ENCODE data around the gene TBX3. TPM values are rescaled to one million over a fixed set of nuclear protein-coding genes. Genes with fewer than 3 reads are reported as not detected.

TBX3 gene
- total RNA-seq, 4 donors from 2014 or later, result 14.0 to 44.8 (median 17.6) TPM

DNA sequence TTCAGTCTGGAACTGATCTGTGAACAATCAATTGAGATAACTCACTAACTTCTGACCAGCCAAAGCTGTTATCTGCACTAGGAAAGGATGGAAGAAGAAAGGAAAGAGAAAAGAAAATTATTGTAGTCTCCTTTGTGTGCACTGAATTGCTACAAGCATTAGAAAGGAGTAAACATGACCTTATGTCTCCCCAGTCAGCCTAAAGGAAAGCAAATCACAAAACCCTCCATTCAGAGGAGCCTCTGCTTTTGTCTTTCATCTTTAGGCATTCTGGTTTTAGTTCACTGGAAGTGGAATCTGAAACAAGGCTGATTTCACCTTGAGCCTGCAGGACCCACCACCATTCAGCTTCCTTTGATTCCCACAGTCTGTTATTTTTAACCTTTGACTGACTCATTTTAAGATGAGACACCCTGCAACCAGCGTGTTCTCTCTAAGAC lies 26.0 kb downstream of the TBX3 start:
- ATAC-seq (ENCODE audit: low FRiP score) (no peak), DNase-seq (ENCODE audit: low spot score) (no peak)
- TF ChIP-seq, protein P1, sequence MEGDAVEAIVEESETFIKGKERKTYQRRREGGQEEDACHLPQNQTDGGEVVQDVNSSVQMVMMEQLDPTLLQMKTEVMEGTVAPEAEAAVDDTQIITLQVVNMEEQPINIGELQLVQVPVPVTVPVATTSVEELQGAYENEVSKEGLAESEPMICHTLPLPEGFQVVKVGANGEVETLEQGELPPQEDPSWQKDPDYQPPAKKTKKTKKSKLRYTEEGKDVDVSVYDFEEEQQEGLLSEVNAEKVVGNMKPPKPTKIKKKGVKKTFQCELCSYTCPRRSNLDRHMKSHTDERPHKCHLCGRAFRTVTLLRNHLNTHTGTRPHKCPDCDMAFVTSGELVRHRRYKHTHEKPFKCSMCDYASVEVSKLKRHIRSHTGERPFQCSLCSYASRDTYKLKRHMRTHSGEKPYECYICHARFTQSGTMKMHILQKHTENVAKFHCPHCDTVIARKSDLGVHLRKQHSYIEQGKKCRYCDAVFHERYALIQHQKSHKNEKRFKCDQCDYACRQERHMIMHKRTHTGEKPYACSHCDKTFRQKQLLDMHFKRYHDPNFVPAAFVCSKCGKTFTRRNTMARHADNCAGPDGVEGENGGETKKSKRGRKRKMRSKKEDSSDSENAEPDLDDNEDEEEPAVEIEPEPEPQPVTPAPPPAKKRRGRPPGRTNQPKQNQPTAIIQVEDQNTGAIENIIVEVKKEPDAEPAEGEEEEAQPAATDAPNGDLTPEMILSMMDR (IDR thresholded peaks at IDR 0.05), result no peak

- ATAC-seq (ENCODE audit: low FRiP score) (no peak), DNase-seq (ENCODE audit: low spot score) (no peak)
- TF ChIP-seq, protein P1 (IDR thresholded peaks at IDR 0.05), result no peak
Measured at GRCh38 chr12:114657597-114657920, 26.4 kb downstream of the TBX3 start.

- TF ChIP-seq, protein P1 (IDR thresholded peaks at IDR 0.05), result no peak
- ATAC-seq (ENCODE audit: low FRiP score), result no peak
- no peak for DNase-seq (ENCODE audit: low spot score)
Measured at GRCh38 chr12:114656906-114657596, 26.9 kb downstream of the TBX3 start.

DNA sequence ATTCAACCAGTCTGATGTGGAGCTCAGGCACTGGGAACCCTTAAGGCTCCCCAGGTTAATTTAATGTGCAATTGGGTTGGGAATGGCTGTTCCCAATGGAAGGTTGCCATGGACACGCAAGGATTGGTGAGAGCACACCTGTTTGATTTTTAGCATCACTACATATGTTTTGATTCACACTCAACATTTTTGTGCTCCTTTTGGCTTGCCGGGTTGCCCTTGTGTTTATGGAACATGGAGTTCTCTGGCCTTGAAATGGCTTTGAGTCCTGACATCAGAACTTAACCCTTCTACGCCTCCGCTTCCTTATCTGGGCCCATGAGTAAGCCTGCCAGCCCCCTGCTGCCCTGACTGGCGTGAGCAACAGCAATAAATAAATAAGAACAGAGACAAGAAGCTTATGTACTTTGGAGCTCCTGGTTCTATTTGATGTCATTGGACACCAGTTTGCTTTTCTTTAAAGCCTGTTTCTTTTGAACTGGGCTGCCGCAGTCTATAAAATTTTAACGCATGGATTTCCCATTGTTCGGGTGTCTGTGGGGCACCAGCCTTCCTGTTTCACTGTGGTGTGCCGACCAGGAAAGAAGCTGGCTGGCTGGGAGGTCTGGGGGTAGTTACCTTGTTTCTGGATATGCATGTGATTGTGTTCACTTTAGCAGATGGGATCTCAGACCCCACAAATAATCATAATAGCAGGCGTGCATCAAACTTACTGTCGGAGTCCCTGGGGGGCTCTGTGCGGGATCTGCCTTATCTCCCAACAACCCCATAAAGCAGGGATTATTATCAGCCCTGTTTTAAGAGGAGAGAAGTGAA lies 27.8 kb downstream of the TBX3 start:
- no peak for ATAC-seq (ENCODE audit: low FRiP score)
- no peak for DNase-seq (ENCODE audit: low spot score)
- TF ChIP-seq, protein P1 (IDR thresholded peaks at IDR 0.05), result no peak

DNA sequence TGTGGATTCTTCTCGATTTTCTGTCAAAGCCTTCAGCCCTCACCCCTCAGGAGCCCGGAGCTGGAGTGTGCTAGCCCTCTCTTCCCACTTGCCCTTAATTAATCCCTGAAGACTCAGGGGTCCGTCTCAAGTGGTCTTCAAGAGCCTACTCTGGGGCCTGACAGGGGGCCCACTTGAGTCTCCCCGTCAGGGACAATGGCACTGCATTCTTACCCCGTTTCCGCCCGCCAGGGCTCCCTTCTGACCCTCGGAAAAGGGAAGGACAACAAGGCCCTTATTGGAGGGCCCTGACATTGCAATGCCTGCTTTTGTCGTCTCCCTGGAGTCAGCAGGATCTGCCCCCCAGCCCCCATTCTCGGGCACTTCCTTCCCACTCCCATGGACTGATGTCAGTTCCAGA lies 34.4 kb downstream of the TBX3 start:
- no peak for ATAC-seq (ENCODE audit: low FRiP score)
- TF ChIP-seq, protein P1 (IDR thresholded peaks at IDR 0.05), result no peak
- DNase-seq (ENCODE audit: low spot score), result no peak

DNA sequence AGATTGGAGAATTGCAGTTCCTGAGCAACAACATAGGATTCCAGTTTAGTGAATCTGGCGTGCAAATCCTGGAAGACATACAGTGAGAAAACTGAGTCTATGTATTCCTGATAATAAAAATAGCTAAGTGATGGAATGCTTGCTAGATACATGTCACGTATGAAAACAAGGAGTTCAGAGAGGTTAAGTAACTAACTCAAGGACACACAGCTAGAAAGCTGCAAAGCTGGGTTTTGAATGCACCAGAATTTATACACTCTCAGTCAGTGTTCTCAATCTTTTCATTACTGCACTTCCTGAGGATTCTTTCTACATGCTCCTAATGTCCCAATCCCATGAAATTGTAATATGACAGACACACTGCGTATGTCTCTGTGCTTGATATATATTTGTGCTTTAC lies 35.3 kb downstream of the TBX3 start:
- no peak for DNase-seq (ENCODE audit: low spot score)
- ATAC-seq (ENCODE audit: low FRiP score), result no peak
- TF ChIP-seq, protein P1 (IDR thresholded peaks at IDR 0.05), result no peak

All from omental fat pad (tissue), 4 donors.